HUDEP-2 (cell line): ENCODE measurements around the gene ALDH1A3.

ENCODE experiments used
- DNase-seq, 76 experiments: peaks; one replicate each; lab custom pipeline; 2025; ENCODE audit not compliant: unreplicated experiment in 76 of 76; lab: John Stamatoyannopoulos, UW

The ALDH1A3 gene

DNA sequence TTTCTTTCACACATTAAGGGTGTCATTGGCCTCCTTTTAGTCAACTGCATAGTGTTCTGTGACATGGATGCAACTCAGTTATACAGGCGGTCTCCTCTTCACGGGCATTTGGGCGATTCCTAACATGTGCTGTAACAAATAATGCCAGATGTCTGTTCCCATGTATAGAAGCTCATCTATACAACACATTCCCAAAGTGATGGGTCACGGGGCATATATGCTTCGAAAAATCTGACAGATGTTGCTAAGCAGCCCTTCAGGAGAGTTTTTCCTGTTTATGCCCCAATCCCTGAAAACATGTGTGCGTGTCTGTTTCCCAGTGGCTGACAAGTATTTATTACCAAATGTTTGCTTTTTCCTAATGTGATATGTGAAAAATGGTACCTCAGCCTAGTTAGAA is 65.4 kb downstream of the ALDH1A3 start:
- DNase-seq = no peak

DNA sequence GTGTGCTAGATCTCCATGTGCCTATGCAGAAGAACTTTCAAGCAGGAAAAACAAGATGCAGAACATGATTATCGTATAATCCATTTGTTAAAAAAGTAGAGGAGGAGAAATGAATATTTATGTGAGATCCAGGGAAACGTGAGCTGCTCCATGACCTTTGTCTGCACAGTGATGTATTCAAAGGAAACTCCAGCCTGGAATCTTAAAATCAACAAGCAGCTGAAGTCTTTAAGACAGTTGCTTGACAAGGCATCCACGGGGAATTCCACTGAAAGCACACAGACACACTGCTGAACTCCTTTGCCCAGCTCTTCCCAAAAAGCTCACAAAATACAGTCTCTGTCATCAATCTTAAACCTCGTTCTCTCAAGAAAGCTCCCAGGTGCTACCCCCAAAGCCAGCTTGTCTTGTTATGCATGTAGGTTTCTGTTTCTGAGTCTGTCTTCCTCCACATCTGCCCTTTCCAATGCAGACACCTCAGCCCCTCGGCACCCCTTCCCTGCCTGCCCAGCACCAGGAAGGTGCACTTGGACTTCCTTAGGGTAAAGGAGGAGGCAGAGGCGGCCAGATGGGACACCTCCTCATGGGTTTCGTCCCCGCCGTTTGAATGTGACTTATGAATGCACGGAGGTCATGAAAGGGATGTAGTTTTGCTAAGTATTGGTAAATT is 68.3 kb downstream of the ALDH1A3 start:
- DNase-seq = no peak

DNA sequence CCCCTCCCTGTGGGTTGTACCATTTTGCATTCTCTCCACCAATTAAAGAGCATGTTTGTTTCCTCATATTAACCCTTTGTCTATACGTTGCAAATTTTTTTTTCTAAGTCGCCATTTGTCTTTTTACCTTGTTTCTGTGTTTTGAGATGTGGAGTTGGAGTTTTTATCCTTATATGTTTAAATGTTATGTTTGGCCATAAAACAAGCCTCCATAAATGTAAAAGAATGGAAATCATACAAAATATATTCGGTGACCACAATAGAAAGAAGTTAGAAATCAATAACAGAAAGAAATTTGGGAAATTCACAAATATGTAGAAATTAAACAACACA is 68.8 kb downstream of the ALDH1A3 start:
- DNase-seq = no peak

DNA sequence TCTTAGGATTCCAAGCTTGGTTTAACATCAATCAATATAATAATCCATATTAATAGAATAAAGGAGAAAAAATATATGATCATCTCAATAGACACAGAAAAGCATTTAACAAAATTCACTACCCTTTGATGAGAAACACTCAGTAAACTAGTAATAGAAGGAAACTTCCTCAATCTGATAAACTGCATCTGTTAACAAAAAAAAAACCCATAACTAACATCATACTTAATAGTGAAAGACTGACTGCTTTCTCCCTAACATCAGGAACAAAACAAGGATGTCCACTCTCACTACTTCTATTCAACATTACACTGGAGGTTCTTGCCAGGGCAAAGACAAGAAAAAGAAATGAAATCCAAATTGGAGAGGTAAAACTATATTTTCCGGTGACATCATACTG is 70.1 kb downstream of the ALDH1A3 start:
- DNase-seq = no peak

DNA sequence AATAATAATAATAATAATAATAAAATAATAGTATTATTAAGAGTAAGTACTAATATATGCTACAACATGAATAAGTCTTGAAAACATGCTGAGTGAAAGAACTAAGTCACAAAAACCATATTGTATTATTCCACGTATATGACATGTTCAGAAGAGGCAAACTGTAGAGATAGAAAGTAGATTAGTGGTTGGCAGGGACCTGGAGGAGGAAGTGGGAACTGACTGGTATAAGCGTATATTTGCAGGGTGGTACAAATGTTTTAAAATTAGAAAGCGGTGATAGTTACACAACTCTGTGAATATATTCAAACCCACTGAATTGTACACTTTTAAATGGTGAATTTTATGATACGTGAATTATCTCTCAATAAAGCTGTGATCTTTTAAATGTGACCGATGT is 72.3 kb downstream of the ALDH1A3 start:
- DNase-seq = no peak

DNA sequence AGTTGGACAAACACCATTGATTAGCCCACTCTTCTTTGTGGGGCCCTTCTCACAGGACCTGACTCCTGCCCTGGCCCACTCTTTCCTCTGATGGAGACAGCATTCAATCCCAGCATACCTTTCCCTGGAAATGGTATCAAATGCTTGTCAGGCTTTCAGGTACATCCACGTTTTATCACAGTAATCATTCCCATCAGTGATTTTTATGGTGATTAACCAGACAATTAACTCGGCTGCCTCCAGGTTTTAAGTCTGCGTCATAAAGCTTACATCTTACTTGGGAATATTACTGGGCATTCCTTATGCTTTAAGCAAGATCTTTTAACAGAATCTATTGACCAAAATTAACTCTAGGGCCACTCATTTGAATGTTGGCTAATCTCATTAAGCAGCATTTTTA is 72.9 kb downstream of the ALDH1A3 start:
- DNase-seq = no peak

DNA sequence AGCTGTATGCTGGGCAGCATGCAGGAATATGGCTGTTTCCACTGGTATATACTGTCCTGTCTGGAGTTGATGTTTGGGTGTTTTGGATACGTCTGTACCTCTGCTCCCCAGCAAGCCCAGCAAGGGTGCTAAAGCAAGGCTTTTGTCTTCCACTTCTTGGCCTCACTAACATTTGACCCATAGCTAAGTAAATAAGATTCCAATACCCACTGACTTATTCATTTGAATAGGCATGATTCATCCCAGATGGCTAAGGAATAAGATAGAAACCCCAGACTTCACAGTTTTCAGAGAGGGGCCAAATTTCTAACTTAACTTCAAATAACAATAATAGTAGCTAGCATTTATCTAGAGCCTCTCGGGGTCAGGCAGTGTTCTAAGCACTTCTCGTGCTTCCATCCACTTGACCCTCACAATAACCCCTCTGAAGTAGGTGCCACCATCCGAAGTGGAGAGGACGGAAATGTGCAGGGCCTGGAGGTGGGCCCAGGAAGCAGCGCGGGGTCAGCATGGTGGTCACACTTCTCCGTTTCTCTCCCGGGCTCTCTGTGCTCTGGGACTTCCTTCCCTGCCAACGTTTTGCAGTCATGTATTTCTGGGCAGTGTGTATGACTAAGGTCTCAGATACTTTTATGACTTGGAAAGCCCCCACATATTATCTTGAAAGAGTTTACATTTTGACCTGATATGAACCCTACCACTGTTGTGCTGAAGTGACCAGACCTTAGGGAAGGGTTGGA is 78.9 kb downstream of the ALDH1A3 start:
- DNase-seq = no peak

DNA sequence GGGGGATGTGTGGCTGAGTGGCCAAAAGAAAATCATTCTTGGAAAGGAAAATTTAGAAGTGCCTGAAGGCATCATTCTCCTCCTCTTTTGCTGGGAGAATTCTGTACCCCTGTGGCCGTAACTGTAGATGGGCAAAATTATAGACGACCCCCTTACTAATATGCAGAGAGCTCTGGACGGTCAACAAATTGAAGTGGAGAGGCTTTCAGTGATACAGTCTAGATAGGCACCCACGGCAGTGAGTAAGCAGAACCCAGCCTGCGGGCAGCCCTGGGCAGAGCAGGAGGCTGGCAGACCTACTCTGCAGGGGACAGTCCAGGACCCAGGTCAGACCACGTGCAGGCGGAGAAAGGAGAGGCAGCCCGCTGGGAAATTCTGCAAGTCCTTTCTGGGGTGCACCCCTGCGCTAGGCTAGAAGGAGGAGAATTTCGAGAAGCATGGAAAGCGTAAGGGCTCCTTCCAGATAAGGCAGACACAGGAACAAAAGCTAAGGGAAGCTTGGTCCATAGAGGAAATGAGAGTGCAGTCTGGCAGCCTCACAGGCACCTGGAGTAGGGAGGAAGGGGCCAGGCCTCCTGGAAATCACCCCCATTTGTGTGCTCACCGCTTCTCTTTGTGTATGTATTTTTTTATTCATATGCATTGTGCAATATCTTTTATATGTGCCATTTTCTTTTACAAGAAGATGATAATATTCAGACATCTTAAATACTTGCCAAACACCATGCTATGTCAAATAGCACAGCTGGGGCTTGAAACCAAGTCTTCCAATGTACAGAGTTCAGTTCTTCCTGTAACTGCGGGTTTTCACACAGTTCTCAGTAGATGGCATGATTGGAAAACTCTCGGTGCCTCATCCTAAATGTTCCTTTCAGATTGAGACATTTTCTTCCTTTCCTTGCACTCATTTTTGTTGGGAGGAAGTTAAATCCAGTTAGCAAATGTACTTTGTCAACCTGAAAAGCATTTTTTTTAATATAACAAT is 79.7 kb downstream of the ALDH1A3 start:
- no peak for DNase-seq
